ENCODE measurements around the gene UBQLN2. TPM values are rescaled to one million over a fixed set of nuclear protein-coding genes. Genes with fewer than 3 reads are reported as not detected.
A peak's percentile ranks its signal among the peaks of the same experiment; 100 is the strongest.

UBQLN2 gene
- total RNA-seq, 1 donor from 2014 or later, result 38.9 TPM

GRCh38 chrX:56530011-56530410, 33.4 kb upstream of the UBQLN2 start:
- no peaks in the 10 kb centered on the region for H3K4me1 ChIP-seq (ENCODE audit: insufficient read depth, low read length)
- Mint-ChIP-seq H3K9me3 (ENCODE audit: unreplicated experiment) (peaks cover 2% of the 10 kb centered on the region), H3K4me3 (ENCODE audit: unreplicated experiment) (no peak overlapping the region), H3K36me3 (ENCODE audit: low read depth, unreplicated experiment) (no peaks in the 10 kb centered on the region), H3K4me1 (ENCODE audit: low read depth, unreplicated experiment) (no peaks in the 10 kb centered on the region), H3K27me3 (ENCODE audit: low read depth, unreplicated experiment) (no peaks in the 10 kb centered on the region), H3K27ac (ENCODE audit: unreplicated experiment) (no peak overlapping the region)
- FAIRE-seq (peak; percentile 47), DNase-seq (ENCODE audit: low read depth) (no peak)
- no peak for TF ChIP-seq CTCF (IDR thresholded peaks at IDR 0.05; ENCODE audit: insufficient read depth, low read depth, low read length)
- TF ChIP-seq EZH2 (IDR thresholded peaks at IDR 0.05; ENCODE audit: insufficient read depth, low read length), result no peak
- no peaks in the 10 kb centered on the region for H4K20me1 ChIP-seq (ENCODE audit: insufficient read depth, low read length)
- H3K36me3 ChIP-seq (ENCODE audit: insufficient read depth, low read length), result no peaks in the 10 kb centered on the region
- H2AFZ ChIP-seq (ENCODE audit: low read depth, low read length), result no peak overlapping the region
- H3K9ac ChIP-seq (ENCODE audit: low read length), result no peak overlapping the region
- no peak overlapping the region for H3K4me3 ChIP-seq (ENCODE audit: insufficient read depth, low read depth, low read length)
- H3K4me2 ChIP-seq (ENCODE audit: low read length), result no peak overlapping the region
- no peaks in the 10 kb centered on the region for H3K9me3 ChIP-seq (ENCODE audit: insufficient read depth, low read depth, low read length)
- no peak overlapping the region for H3K27ac ChIP-seq (ENCODE audit: low read depth, low read length)
- H3K27me3 ChIP-seq (ENCODE audit: insufficient read depth, low read length), result no peaks in the 10 kb centered on the region
- no peaks in the 10 kb centered on the region for H3K79me2 ChIP-seq (ENCODE audit: insufficient read depth, low read length)

GRCh38 chrX:56550667-56551066, 12.8 kb upstream of the UBQLN2 start:
- H3K27me3 Mint-ChIP-seq (ENCODE audit: low read depth, unreplicated experiment), result peaks cover 5% of the 10 kb centered on the region
- H3K4me1 ChIP-seq (ENCODE audit: insufficient read depth, low read length), result no peaks in the 10 kb centered on the region
- no peak overlapping the region for H3K4me3 ChIP-seq (ENCODE audit: insufficient read depth, low read depth, low read length)
- DNase-seq (ENCODE audit: low read depth) (no peak), FAIRE-seq (no peak)
- H3K27me3 ChIP-seq (ENCODE audit: insufficient read depth, low read length), result no peaks in the 10 kb centered on the region
- no peaks in the 10 kb centered on the region for H3K36me3 ChIP-seq (ENCODE audit: insufficient read depth, low read length)
- H3K27ac ChIP-seq (ENCODE audit: low read depth, low read length), result no peak overlapping the region
- H3K27ac Mint-ChIP-seq (ENCODE audit: unreplicated experiment), result no peak overlapping the region
- no peaks in the 10 kb centered on the region for H3K9me3 ChIP-seq (ENCODE audit: insufficient read depth, low read depth, low read length)
- no peak overlapping the region for H2AFZ ChIP-seq (ENCODE audit: low read depth, low read length)
- H3K36me3 Mint-ChIP-seq (ENCODE audit: low read depth, unreplicated experiment), result no peaks in the 10 kb centered on the region
- no peaks in the 10 kb centered on the region for H3K9me3 Mint-ChIP-seq (ENCODE audit: unreplicated experiment)
- no peak overlapping the region for H3K4me2 ChIP-seq (ENCODE audit: low read length)
- no peak for TF ChIP-seq CTCF (IDR thresholded peaks at IDR 0.05; ENCODE audit: insufficient read depth, low read depth, low read length)
- TF ChIP-seq EZH2 (IDR thresholded peaks at IDR 0.05; ENCODE audit: insufficient read depth, low read length), result no peak
- no peak overlapping the region for H3K9ac ChIP-seq (ENCODE audit: low read length)
- H4K20me1 ChIP-seq (ENCODE audit: insufficient read depth, low read length), result no peaks in the 10 kb centered on the region
- H3K4me3 Mint-ChIP-seq (ENCODE audit: unreplicated experiment), result no peak overlapping the region
- H3K4me1 Mint-ChIP-seq (ENCODE audit: low read depth, unreplicated experiment), result no peaks in the 10 kb centered on the region
- H3K79me2 ChIP-seq (ENCODE audit: insufficient read depth, low read length), result no peaks in the 10 kb centered on the region

- DNase-seq (ENCODE audit: low read depth), result no peak
- no peak for TF ChIP-seq CTCF (IDR thresholded peaks at IDR 0.05; ENCODE audit: insufficient read depth, low read depth, low read length)
- no peak for TF ChIP-seq EZH2 (IDR thresholded peaks at IDR 0.05; ENCODE audit: insufficient read depth, low read length)
- Histone ChIP-seq H3K36me3 (ENCODE audit: insufficient read depth, low read length) (no peaks in the 10 kb centered on the region), H3K4me2 (ENCODE audit: low read length) (no peak overlapping the region), H2AFZ (ENCODE audit: low read depth, low read length) (no peak overlapping the region), H4K20me1 (ENCODE audit: insufficient read depth, low read length) (no peaks in the 10 kb centered on the region), H3K9me3 (ENCODE audit: insufficient read depth, low read depth, low read length) (no peaks in the 10 kb centered on the region), H3K79me2 (ENCODE audit: insufficient read depth, low read length) (no peaks in the 10 kb centered on the region), H3K4me1 (ENCODE audit: insufficient read depth, low read length) (no peaks in the 10 kb centered on the region), H3K27ac (ENCODE audit: low read depth, low read length) (no peak overlapping the region), H3K4me3 (ENCODE audit: insufficient read depth, low read depth, low read length) (no peak overlapping the region), H3K27me3 (ENCODE audit: insufficient read depth, low read length) (no peaks in the 10 kb centered on the region), H3K9ac (ENCODE audit: low read length) (no peak overlapping the region)
- peaks cover under 1% of the 10 kb centered on the region for H3K27me3 Mint-ChIP-seq (ENCODE audit: low read depth, unreplicated experiment)
- no peaks in the 10 kb centered on the region for H3K9me3 Mint-ChIP-seq (ENCODE audit: unreplicated experiment)
- no peaks in the 10 kb centered on the region for H3K4me1 Mint-ChIP-seq (ENCODE audit: low read depth, unreplicated experiment)
- no peak overlapping the region for H3K27ac Mint-ChIP-seq (ENCODE audit: unreplicated experiment)
- no peaks in the 10 kb centered on the region for H3K36me3 Mint-ChIP-seq (ENCODE audit: low read depth, unreplicated experiment)
- FAIRE-seq, result peak; percentile 23
- no peak overlapping the region for H3K4me3 Mint-ChIP-seq (ENCODE audit: unreplicated experiment)
Measured at GRCh38 chrX:56554870-56555269, 8.6 kb upstream of the UBQLN2 start.
